Measurements from ENCODE around the gene GBP3. TPM values are rescaled to one million over a fixed set of nuclear protein-coding genes. Genes with fewer than 3 reads are reported as not detected.

GBP3 gene
- total and polyA plus RNA-seq, 9 of the 15 experiments (the other 6 are each of a cell fraction or from before 2014, with no cell fraction given), result 0.07 to 0.14 (median 0.11) TPM; not detected in 4

- intact Hi-C loops (cut with micrococcal nuclease), result no loop called here
- no peaks in the 10 kb centered on the region for H4K20me1 ChIP-seq (replicated peaks; ENCODE audit: control insufficient read depth, insufficient read depth, low read length)
- H3K9me1 ChIP-seq (ENCODE audit: control insufficient read depth, insufficient read depth, low read length), result no peaks in the 10 kb centered on the region
- no peak overlapping the region for H3K4me3 ChIP-seq
- no peaks in the 10 kb centered on the region for H3K36me3 ChIP-seq (ENCODE audit: control insufficient read depth, insufficient read depth, low read length)
- TF ChIP-seq PRPF4 (IDR thresholded peaks at IDR 0.05; ENCODE audit: insufficient read depth, low read depth, low read length, poor library complexity, severe bottlenecking) (no peak), FOXO4 (CRISPR knock-in tag; IDR thresholded peaks at IDR 0.05) (no peak), ETV5 (CRISPR knock-in tag; IDR thresholded peaks at IDR 0.05; ENCODE audit: low read depth) (no peak), MBD2 (IDR thresholded peaks at IDR 0.05; ENCODE audit: borderline replicate concordance, low read depth) (no peak), RBM39 (optimal IDR thresholded peaks at IDR 0.05; ENCODE audit: low read depth, low read length) (no peak), FUS (optimal IDR thresholded peaks at IDR 0.05; ENCODE audit: low read depth, low read length) (no peak), ZNF589 (CRISPR knock-in tag; IDR thresholded peaks at IDR 0.05; ENCODE audit: low read depth) (no peak)
- H3K4me2 ChIP-seq (ENCODE audit: insufficient read depth, low read length), result no peak overlapping the region
- H3K27ac ChIP-seq (ENCODE audit: extremely low read depth, low read depth, low read length), result no peak overlapping the region
- H2AFZ ChIP-seq (ENCODE audit: low read depth, low read length), result no peak overlapping the region
- no peaks in the 10 kb centered on the region for H3K9me3 ChIP-seq (replicated peaks; ENCODE audit: control insufficient read depth, insufficient read depth, low read depth, low read length)
- H3K4me1 ChIP-seq (replicated peaks in 1 of 2; ENCODE audit: control insufficient read depth in 2 of 2, insufficient read depth in 2 of 2, low read length in 2 of 2), result no peaks in the 10 kb centered on the region
- no peaks in the 10 kb centered on the region for H3K27me3 ChIP-seq (ENCODE audit: control insufficient read depth in 2 of 2, insufficient read depth in 2 of 2, low read length in 2 of 2)
- no peak for FAIRE-seq
- in situ Hi-C loops (cut with MboI), result no loop called here
- H3K9ac ChIP-seq (ENCODE audit: insufficient read depth in 1 of 2, low read depth in 2 of 2, low read length in 2 of 2), result no peak overlapping the region
- ChIA-PET CTCF (ENCODE audit: low intra/inter-chr PET ratio) (no interaction called here), POLR2A (interaction anchor here (1.6 kb wide), 1 partner anchor 19 kb away, joined by 3 read pairs; no protein-coding TSS in a partner anchor)
- no peak for ATAC-seq
- 0% methylated on average over 1 of the region's 1 CpG for whole genome bisulfite sequencing (ENCODE audit: insufficient coverage, low coverage, missing lambda C conversion rate)
- H3K79me2 ChIP-seq (ENCODE audit: control insufficient read depth, insufficient read depth, low read length), result no peaks in the 10 kb centered on the region
- no peak for DNase-seq (ENCODE audit: extremely low read depth in 1 of 4, low spot score in 3 of 4)
- no TSS peak for BruUV-seq (replicated peaks)
These were observed 47.8 kb upstream of the GBP3 start for GRCh38 chr1:89070509-89070908.
